ENCODE results near the gene ATP4B.
A peak's percentile ranks its signal among the peaks of the same experiment; 100 is the strongest.

ATP4B gene

GRCh38 chr13:113602291-113602988 is 55.6 kb downstream of the ATP4B start:
- TF ChIP-seq Cebpa-rat (IDR thresholded peaks at IDR 0.05) = no peak
- no peak overlapping the region for H3K9ac ChIP-seq
- no peaks in the 10 kb centered on the region for H3K27me3 ChIP-seq
- H3K9me3 ChIP-seq = peaks cover 34% of the 10 kb centered on the region
- H3K27ac ChIP-seq = no peak overlapping the region
- H3K4me1 ChIP-seq = peaks cover 53% of the 10 kb centered on the region
- H3K36me3 ChIP-seq = peaks cover 98% of the 10 kb centered on the region
- no peak overlapping the region for H3K4me3 ChIP-seq
- H4K20me1 ChIP-seq = peaks cover 100% of the 10 kb centered on the region
- H3K4me2 ChIP-seq = no peak overlapping the region

DNA sequence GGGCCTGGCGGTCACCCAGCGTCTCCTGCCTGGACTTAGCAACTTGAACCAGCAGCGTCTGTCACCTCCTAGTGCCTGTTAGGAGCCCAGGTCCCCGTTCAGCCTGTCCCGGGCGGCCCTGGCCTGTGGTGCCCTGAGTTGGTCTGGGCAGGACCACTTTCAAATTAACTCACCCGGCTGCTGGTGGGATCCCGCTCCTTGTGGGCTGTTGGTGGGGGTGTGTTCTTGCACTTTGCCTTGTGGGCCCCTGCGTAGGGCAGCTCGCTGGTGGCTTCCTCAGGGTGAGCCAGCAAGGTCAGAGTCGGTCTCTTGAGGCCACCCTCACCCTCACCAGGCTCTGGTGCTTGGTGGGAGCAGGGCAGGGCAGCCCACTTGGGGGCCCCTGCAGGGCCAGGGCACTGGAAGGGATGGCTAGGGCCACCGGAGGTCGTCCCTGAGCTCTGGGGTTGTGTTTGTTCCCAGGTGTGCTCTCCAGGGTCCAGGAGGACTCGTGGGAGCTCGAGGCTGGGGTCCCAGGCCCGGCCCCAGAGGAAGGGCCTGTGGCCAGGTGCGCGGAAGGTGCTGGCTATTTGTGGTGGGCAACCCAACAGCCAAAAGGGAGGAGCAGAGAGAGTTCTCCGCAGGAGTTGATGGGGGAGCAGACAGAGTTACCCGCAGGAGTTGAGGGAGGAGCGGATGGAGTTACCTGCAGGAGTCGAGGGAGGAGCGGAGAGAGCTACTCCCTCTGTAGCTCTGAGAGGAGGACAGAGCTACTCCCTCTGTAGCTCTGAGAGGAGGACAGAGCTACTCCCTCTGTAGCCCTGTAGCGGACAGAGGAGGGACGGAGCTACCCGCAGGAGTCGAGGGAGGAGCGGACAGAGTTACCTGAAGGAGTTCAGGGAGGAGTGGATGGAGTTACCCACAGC is 56.6 kb downstream of the ATP4B start:
- H3K4me3 ChIP-seq = no peak overlapping the region
- no peak overlapping the region for H3K9ac ChIP-seq
- H3K4me1 ChIP-seq = peaks cover 43% of the 10 kb centered on the region
- peaks cover 100% of the 10 kb centered on the region for H4K20me1 ChIP-seq
- no peak for TF ChIP-seq Cebpa-rat (IDR thresholded peaks at IDR 0.05)
- H3K27me3 ChIP-seq = no peaks in the 10 kb centered on the region
- H3K27ac ChIP-seq = 0 out of 2 replicates have a peak overlapping the region, but pooled peaks have one; percentile 9
- no peak overlapping the region for H3K4me2 ChIP-seq
- H3K36me3 ChIP-seq = peaks cover 98% of the 10 kb centered on the region
- H3K9me3 ChIP-seq = peaks cover 44% of the 10 kb centered on the region

GRCh38 chr13:113599391-113599790 is 58.6 kb downstream of the ATP4B start:
- H3K9ac ChIP-seq = no peak overlapping the region
- no peak overlapping the region for H3K27ac ChIP-seq
- H3K9me3 ChIP-seq = peaks cover 56% of the 10 kb centered on the region
- H3K27me3 ChIP-seq = no peaks in the 10 kb centered on the region
- H3K36me3 ChIP-seq = peaks cover 98% of the 10 kb centered on the region
- TF ChIP-seq Cebpa-rat (IDR thresholded peaks at IDR 0.05) = no peak
- H3K4me2 ChIP-seq = no peak overlapping the region
- H4K20me1 ChIP-seq = peaks cover 100% of the 10 kb centered on the region
- peaks cover 24% of the 10 kb centered on the region for H3K4me1 ChIP-seq
- H3K4me3 ChIP-seq = no peak overlapping the region

All from BLaER1 (cell line).